H1 (cell line): ENCODE measurements around the gene HECTD3. TPM values are rescaled to one million over a fixed set of nuclear protein-coding genes. Genes with fewer than 3 reads are reported as not detected.
"Not testable (repeated sequence)": the region's sequence is repeated elsewhere in the genome, so short reads cannot be mapped to it uniquely, and the experiment has no call there.

ENCODE experiments used
- CTCF ChIA-PET: fragments of 300-600 bp; sonication (Branson Sonifier 250); formaldehyde crosslinking; loops from one replicate; lab custom pipeline; 2021; ENCODE audit not compliant: partially characterized antibody; lab: Charles Lee
- POLR2A ChIA-PET: fragments of 300-600 bp; sonication (Branson Sonifier 250); formaldehyde crosslinking; loops from one replicate; lab custom pipeline; 2021; ENCODE audit warnings: inconsistent platforms; ENCODE audit not compliant: partially characterized antibody; lab: Charles Lee
- DNase-seq, 2 experiments: peaks; one replicate each; pipeline versions ENCODE4 v3.0.0 to v3.0.0-alpha.2; 2010 to 2022; ENCODE audit warnings: low spot score in 2 of 2, low read depth in 1 of 2, mixed read lengths in 1 of 2
- FAIRE-seq: peaks from 2 replicates; lab custom pipeline; 2011; peaks lifted over from hg19 to GRCh38; lab: Jason Lieb, UNC
- H2AFZ ChIP-seq: 2 replicates; pipeline ENCODE4 v1.8.1; 2012; ENCODE audit warnings: low read length, inconsistent platforms
- H2AK5ac ChIP-seq: 2 replicates; pipeline ENCODE4 v1.6.1; 2013; ENCODE audit warnings: low read depth, low read length
- H2BK120ac ChIP-seq: replicated peaks from 2 replicates; pipeline ENCODE3; 2013; ENCODE audit warnings: low read depth, low read length, inconsistent platforms
- H2BK12ac ChIP-seq: 2 replicates; pipeline ENCODE4 v1.6.1; 2013; ENCODE audit warnings: low read depth, low read length
- H2BK15ac ChIP-seq: 2 replicates; pipeline ENCODE4 v1.6.1; 2013; ENCODE audit warnings: low read length
- H2BK20ac ChIP-seq: 2 replicates; pipeline ENCODE4 v1.6.1; 2013; ENCODE audit warnings: low read length
- H2BK5ac ChIP-seq: 2 replicates; pipeline ENCODE4 v1.6.1; 2013; ENCODE audit warnings: low read depth, low read length
- H3K14ac ChIP-seq: 2 replicates; pipeline ENCODE4 v1.6.1; 2013; ENCODE audit warnings: inconsistent platforms; ENCODE audit not compliant: insufficient read length
- H3K18ac ChIP-seq: 2 replicates; pipeline ENCODE4 v1.6.1; 2013; ENCODE audit warnings: low read length; ENCODE audit errors: extremely low read depth
- H3K23ac ChIP-seq: 2 replicates; pipeline ENCODE4 v1.6.1; 2013; ENCODE audit warnings: inconsistent platforms; ENCODE audit not compliant: insufficient read length
- H3K23me2 ChIP-seq: 2 replicates; pipeline ENCODE4 v1.6.1; 2013; ENCODE audit warnings: low read depth, low read length
- H3K27ac ChIP-seq: 2 replicates; pipeline ENCODE4 v1.6.1; 2011; ENCODE audit warnings: low read depth, low read length, inconsistent platforms
- H3K27me3 ChIP-seq, 4 experiments: replicated peaks in 1 of 4; 1 replicate in 1 of 4; 2 replicates in 3 of 4; pipeline versions ENCODE4 v1.6.1 to v1.8.1; 2011 to 2013; ENCODE audit warnings: low read length in 3 of 4, mild to moderate bottlenecking in 3 of 4, inconsistent platforms in 2 of 4, mixed read lengths in 2 of 4, moderate library complexity in 1 of 4; ENCODE audit not compliant: control insufficient read depth in 3 of 4, insufficient read depth in 3 of 4; ENCODE audit errors: extremely low read depth in 1 of 4
- H3K36me3 ChIP-seq, 4 experiments: 2 replicates each; pipeline versions ENCODE4 v1.6.1 to v1.8.1; 2011 to 2013; ENCODE audit warnings: mild to moderate bottlenecking in 4 of 4, low read length in 3 of 4, moderate library complexity in 2 of 4, control low read depth in 1 of 4, inconsistent platforms in 1 of 4; ENCODE audit not compliant: insufficient read depth in 4 of 4, control insufficient read depth in 2 of 4
- H3K4ac ChIP-seq: replicated peaks from 2 replicates; pipeline ENCODE3; 2013; ENCODE audit warnings: low read length, low read depth, mixed read lengths, inconsistent platforms; ENCODE audit not compliant: insufficient read length
- H3K4me1 ChIP-seq, 4 experiments: replicated peaks in 1 of 4; 1 replicate in 1 of 4; 2 replicates in 3 of 4; pipeline versions ENCODE4 v1.6.1 to v1.8.1; 2011 to 2013; ENCODE audit warnings: low read length in 3 of 4, inconsistent platforms in 2 of 4, mixed read lengths in 1 of 4; ENCODE audit not compliant: insufficient read depth in 4 of 4, control insufficient read depth in 3 of 4
- H3K4me2 ChIP-seq, 2 experiments: 2 replicates each; pipeline versions ENCODE4 v1.6.1 to v1.8.1; 2011 to 2013; ENCODE audit warnings: low read depth in 2 of 2, low read length in 2 of 2, control low read depth in 1 of 2, inconsistent platforms in 1 of 2, mild to moderate bottlenecking in 1 of 2; ENCODE audit not compliant: insufficient read depth in 1 of 2
- H3K4me3 ChIP-seq, 4 experiments: fragments of 200-600, 300-600 bp in 1 of 4; sonication (generic), shearing (Covaris generic), sonication (Bioruptor Twin) in 1 of 4; 2 replicates each; pipeline versions ENCODE4 v1.5.1 to v1.8.1; 2011 to 2016; ENCODE audit warnings: low read length in 4 of 4, low read depth in 3 of 4, control low read depth in 2 of 4, inconsistent platforms in 2 of 4, mild to moderate bottlenecking in 2 of 4, mixed read lengths in 1 of 4, moderate library complexity in 1 of 4; ENCODE audit not compliant: insufficient read depth in 2 of 4; ENCODE audit errors: extremely low read depth in 1 of 4
- H3K56ac ChIP-seq: replicated peaks from 2 replicates; pipeline ENCODE3; 2013; ENCODE audit warnings: low read depth, mild to moderate bottlenecking, mixed read lengths, low read length, inconsistent platforms; ENCODE audit not compliant: insufficient read length
- H3K79me1 ChIP-seq: 2 replicates; pipeline ENCODE4 v1.6.1; 2013; ENCODE audit warnings: low read depth, low read length, control low read depth
- H3K79me2 ChIP-seq, 2 experiments: 2 replicates each; pipeline versions ENCODE4 v1.6.1 to v1.8.1; 2012 to 2013; ENCODE audit warnings: low read length in 2 of 2, mild to moderate bottlenecking in 2 of 2, inconsistent platforms in 1 of 2; ENCODE audit not compliant: insufficient read depth in 2 of 2, control insufficient read depth in 1 of 2
- H3K9ac ChIP-seq, 4 experiments: replicated peaks in 1 of 4; 1 replicate in 1 of 4; 2 replicates in 3 of 4; pipeline versions ENCODE4 v1.6.1 to v1.8.1; 2011 to 2013; ENCODE audit warnings: low read depth in 3 of 4, low read length in 3 of 4, control low read depth in 2 of 4, mild to moderate bottlenecking in 2 of 4, moderate library complexity in 2 of 4, inconsistent platforms in 1 of 4; ENCODE audit errors: extremely low read depth in 1 of 4
- H3K9me3 ChIP-seq, 2 experiments: 2 replicates each; pipeline versions ENCODE4 v1.6.1 to v1.8.1; 2012 to 2013; ENCODE audit warnings: mild to moderate bottlenecking in 2 of 2, moderate library complexity in 2 of 2, control low read depth in 1 of 2, inconsistent platforms in 1 of 2, low read depth in 1 of 2, low read length in 1 of 2, mixed read lengths in 1 of 2; ENCODE audit not compliant: insufficient read depth in 2 of 2
- H4K20me1 ChIP-seq, 2 experiments: replicated peaks in 1 of 2; 2 replicates each; pipeline versions ENCODE3 to v1.8.1; 2011 to 2013; ENCODE audit warnings: inconsistent platforms in 2 of 2, low read length in 2 of 2, mild to moderate bottlenecking in 1 of 2; ENCODE audit not compliant: insufficient read depth in 2 of 2, control insufficient read depth in 1 of 2
- H4K5ac ChIP-seq: 2 replicates; pipeline ENCODE4 v1.6.1; 2013; ENCODE audit warnings: low read length, low read depth, mixed read lengths, inconsistent platforms; ENCODE audit not compliant: insufficient read length
- H4K8ac ChIP-seq: 2 replicates; pipeline ENCODE4 v1.8.0; 2013; ENCODE audit warnings: mild to moderate bottlenecking, moderate library complexity, low read length, inconsistent platforms; ENCODE audit not compliant: insufficient read depth; ENCODE audit errors: extremely low read depth
- H4K91ac ChIP-seq: replicated peaks from 2 replicates; pipeline ENCODE3; 2013; ENCODE audit warnings: low read length, mixed read lengths, inconsistent platforms; ENCODE audit not compliant: insufficient read length
- WGBS, 2 experiments: shearing (Covaris generic) in 1 of 2; methylation state at CpG; one replicate each; pipeline versions ENCODE4 v1.1.6 to v1.1.7; 2013 to 2015; ENCODE audit warnings: low lambda C conversion rate in 2 of 2, mixed read lengths in 2 of 2, inconsistent platforms in 1 of 2, low coverage in 1 of 2, missing lambda C conversion rate in 1 of 2; ENCODE audit not compliant: insufficient replicate concordance in 2 of 2, insufficient coverage in 1 of 2, insufficient read length in 1 of 2; ENCODE audit errors: extremely low coverage in 1 of 2, missing lambda C conversion rate in 1 of 2; 5-methylcytosine and 5-hydroxymethylcytosine counted together
- polyA plus RNA-seq, 7 experiments: library from polyadenylated mRNA; depleted of rRNA in 3 of 7; stranded (reverse) in 5 of 7; unstranded in 2 of 7; fragments of >200 nt in 5 of 7; fragments of 200-250 nt in 2 of 7; gene quantifications; 1 replicate in 5 of 7; 2 replicates in 1 of 7; 4 replicates in 1 of 7; pipeline versions ENCODE4 v1.2.1 to v1.2.3, GENCODE V29; 2011 to 2013; ENCODE audit warnings: missing spikeins in 2 of 7, mixed read lengths in 2 of 7
- total RNA-seq: library from RNA; stranded (reverse); fragmentation: NEBNext Ultra II Directional; extraction: Animal tissue kit (Norgen Biotek cat#: 25700); gene quantifications from 2 replicates; pipeline ENCODE4 v1.2.1, GENCODE V29; 2021

The HECTD3 gene
- total and polyA plus RNA-seq, 2 of the 8 experiments (the other 6 are each of a cell fraction or from before 2014, with no cell fraction given), result 32.9 to 52.7 TPM

DNA sequence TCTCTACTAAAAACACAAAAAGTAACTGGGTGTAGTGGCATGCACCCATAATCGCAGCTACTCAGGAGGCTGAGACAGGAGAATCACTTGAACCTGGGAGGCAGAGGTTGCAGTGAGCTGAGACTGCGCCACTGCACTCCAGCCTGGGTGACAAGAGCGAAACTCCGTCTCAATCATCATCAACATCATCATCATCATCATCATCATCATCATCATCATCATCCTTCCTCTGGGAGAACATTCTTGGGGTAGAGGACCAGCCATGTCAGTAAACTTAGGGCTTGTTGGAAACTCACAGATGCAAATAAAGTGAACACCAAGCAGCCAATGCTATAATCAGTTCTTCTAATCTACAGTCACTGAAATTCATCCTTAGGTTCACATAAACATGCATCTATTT lies 49.1 kb downstream of the HECTD3 start:
- H4K5ac ChIP-seq, H3K4me3 ChIP-seq, H3K14ac ChIP-seq, DNase-seq, H4K20me1 ChIP-seq, H3K9ac ChIP-seq, H3K4ac ChIP-seq, H3K27ac ChIP-seq, H3K4me2 ChIP-seq, H3K23ac ChIP-seq, H3K23me2 ChIP-seq, H2AK5ac ChIP-seq, H2AFZ ChIP-seq, FAIRE-seq, H3K56ac ChIP-seq, H3K27me3 ChIP-seq, H3K79me1 ChIP-seq, H4K91ac ChIP-seq, H3K18ac ChIP-seq, H2BK5ac ChIP-seq, H2BK120ac ChIP-seq, H2BK20ac ChIP-seq, H2BK12ac ChIP-seq, H3K4me1 ChIP-seq, H3K36me3 ChIP-seq, H3K79me2 ChIP-seq, H4K8ac ChIP-seq, H2BK15ac ChIP-seq, H3K9me3 ChIP-seq: not testable (repeated sequence)
- ChIA-PET CTCF (interaction anchor here (1.1 kb wide), 1 partner anchor 57 kb away, joined by 3 read pairs; no protein-coding TSS in a partner anchor), POLR2A (interaction anchor here (1.2 kb wide), 1 partner anchor 143 kb away, joined by 3 read pairs; no protein-coding TSS in a partner anchor)
- WGBS, 2 experiments, result 87% methylated on average over 4 of the region's 4 CpGs; no CpG with 5 or more reads in 1 of the 2 experiments
